ENCODE results near the gene MYL12B. TPM values are rescaled to one million over a fixed set of nuclear protein-coding genes. Genes with fewer than 3 reads are reported as not detected.
A peak's percentile ranks its signal among the peaks of the same experiment; 100 is the strongest.

Gene MYL12B
- total RNA-seq, 4 donors from 2014 or later: 246 to 511 (median 369) TPM

DNA sequence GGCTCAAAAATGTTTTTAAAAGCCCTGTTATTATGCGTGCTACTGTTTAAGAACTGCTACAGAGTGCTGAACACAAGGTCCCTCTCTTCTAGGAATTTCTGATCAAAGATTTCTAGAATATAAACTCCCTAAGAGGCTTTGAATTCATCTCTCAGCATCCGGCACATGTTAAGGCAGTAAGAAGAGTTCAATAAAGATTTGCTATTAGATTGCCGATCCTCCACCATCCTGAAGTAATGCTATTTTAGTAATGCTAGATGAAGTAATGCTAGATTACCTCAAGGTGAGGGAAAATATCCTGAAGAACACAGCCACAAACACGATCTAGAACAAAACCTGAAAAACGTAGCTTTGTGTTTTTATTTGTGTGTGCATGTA lies 949 bp upstream of the MYL12B start:
- Histone ChIP-seq H3K36me3 (peaks cover 0 to 29% (median 0%) of the 10 kb centered on the region in 3 donors), H3K4me3 (peak overlapping the region; percentile 81 to 94 (median 93)), H3K9me3 (no peaks in the 10 kb centered on the region), H3K27me3 (no peaks in the 10 kb centered on the region), H3K27ac (peak overlapping the region; percentile 96 to 99 (median 98)), H3K4me1 (peaks cover 0 to 28% (median 9%) of the 10 kb centered on the region in 4 donors)
- TF ChIP-seq POLR2A (IDR thresholded peaks at IDR 0.05): no peak
- TF ChIP-seq, protein P1, sequence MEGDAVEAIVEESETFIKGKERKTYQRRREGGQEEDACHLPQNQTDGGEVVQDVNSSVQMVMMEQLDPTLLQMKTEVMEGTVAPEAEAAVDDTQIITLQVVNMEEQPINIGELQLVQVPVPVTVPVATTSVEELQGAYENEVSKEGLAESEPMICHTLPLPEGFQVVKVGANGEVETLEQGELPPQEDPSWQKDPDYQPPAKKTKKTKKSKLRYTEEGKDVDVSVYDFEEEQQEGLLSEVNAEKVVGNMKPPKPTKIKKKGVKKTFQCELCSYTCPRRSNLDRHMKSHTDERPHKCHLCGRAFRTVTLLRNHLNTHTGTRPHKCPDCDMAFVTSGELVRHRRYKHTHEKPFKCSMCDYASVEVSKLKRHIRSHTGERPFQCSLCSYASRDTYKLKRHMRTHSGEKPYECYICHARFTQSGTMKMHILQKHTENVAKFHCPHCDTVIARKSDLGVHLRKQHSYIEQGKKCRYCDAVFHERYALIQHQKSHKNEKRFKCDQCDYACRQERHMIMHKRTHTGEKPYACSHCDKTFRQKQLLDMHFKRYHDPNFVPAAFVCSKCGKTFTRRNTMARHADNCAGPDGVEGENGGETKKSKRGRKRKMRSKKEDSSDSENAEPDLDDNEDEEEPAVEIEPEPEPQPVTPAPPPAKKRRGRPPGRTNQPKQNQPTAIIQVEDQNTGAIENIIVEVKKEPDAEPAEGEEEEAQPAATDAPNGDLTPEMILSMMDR (IDR thresholded peaks at IDR 0.05): peak in 1 of 6 experiments; percentile 4
- no peak for DNase-seq

DNA sequence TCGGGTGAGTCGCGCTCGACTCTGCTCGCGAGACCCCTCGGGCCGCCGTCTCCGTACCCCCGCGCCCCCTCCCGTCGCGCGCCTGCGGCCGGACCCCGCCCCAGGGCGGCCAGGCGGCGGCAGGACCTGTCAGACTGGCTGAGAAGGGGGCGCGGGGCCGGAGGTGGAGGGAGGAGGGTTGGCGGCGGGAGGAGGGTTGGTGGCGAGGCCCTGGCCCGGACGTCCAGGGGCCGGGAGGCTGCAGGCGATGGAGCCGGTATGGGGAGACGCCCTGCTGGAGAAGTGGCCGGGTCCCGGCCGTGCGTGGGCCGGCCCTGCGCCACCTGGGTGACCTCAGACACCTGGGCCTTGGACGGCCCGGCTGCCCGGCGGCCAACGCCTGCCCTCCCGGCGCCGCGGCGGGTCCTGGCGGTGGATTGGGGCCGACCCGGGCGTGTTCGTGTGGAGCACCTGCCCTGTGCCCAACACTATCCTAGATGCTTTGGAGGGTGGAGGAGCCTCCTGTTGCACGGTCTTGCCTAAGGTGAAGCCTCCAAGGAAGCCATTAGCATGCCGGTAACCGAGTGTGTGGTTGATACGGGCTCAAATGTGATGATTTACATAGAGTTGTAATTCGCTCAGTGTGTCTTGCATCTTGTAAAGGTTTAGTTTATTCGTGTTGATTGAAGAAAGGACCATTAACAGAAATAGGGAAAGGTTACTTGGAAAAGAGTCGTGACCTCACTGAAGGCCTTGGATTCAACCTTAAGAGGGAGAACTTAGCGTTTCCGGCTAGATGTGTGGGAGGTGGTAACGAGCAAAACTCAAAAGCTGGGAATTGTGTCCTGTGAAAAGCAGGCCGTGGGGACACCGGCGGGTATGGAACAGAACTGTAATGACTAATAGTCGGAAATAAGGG lies 550 bp downstream of the MYL12B start:
- Histone ChIP-seq H3K27me3 (no peaks in the 10 kb centered on the region), H3K27ac (peak overlapping the region; percentile 96 to 99 (median 98)), H3K36me3 (peaks cover 0 to 14% (median 0%) of the 10 kb centered on the region in 3 donors), H3K9me3 (no peaks in the 10 kb centered on the region), H3K4me3 (peak overlapping the region; percentile 81 to 94 (median 93)), H3K4me1 (peaks cover 0 to 43% (median 8%) of the 10 kb centered on the region in 4 donors)
- DNase-seq: no peak
- no peak for TF ChIP-seq POLR2A (IDR thresholded peaks at IDR 0.05)
- TF ChIP-seq, protein P1 (IDR thresholded peaks at IDR 0.05): no peak

DNA sequence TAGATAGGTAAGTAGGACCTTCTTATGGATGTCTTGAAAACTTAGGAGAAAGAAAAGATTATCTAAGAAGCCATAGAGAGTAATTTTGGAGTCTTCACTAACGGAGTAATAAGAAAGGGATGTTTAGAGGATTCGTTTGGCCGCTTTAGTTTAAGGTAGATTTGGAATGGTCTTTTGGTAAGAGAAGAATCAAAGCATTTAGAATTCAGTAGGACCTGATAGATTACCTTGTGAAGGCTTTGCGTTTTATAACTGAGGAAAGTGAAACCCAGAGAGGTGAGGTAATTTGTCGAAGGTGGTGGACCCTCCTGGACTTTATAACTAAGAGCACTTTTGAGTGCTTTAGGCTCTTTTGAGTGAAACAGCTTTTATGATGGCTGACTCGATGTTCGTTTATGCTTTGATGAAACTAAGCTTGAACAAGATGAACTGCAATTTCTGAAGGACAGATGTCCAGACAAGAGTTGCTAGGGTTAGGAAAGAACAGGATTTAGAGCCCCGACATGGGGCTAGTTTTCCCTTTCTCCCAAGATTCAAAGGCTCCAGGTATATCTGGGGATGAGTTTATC lies 1.3 kb downstream of the MYL12B start:
- TF ChIP-seq POLR2A (IDR thresholded peaks at IDR 0.05): no peak
- TF ChIP-seq, protein P1 (IDR thresholded peaks at IDR 0.05): no peak
- no peak for DNase-seq
- Histone ChIP-seq H3K9me3 (no peaks in the 10 kb centered on the region), H3K4me1 (peaks cover 0 to 51% (median 12%) of the 10 kb centered on the region in 4 donors), H3K27me3 (no peaks in the 10 kb centered on the region), H3K27ac (peak overlapping the region; percentile 96 to 99 (median 98)), H3K4me3 (peak overlapping the region; percentile 81 to 94 (median 93)), H3K36me3 (peaks cover 0 to 6% (median 0%) of the 10 kb centered on the region in 3 donors)

DNA sequence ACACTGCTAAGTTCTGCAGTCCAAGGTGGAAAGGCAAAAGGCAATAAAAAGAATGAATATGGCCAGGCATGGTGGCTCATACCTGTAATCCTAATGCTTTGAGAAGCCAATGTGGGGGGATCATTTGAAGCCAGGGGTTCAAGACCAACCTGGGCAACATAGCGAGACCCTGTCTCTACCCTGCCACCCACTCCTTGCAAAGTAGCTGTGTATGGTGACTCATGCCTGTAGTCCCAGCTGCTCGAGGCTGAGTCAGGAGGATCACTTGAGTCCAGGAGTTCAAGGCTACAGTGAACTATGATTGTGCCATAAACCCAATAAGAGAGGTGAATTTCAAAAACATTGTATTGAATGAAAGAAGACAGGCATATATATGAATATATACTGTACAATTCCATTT lies 2.4 kb downstream of the MYL12B start:
- Histone ChIP-seq H3K4me1 (peaks cover 0 to 62% (median 18%) of the 10 kb centered on the region in 4 donors), H3K36me3 (no peaks in the 10 kb centered on the region), H3K27me3 (no peaks in the 10 kb centered on the region), H3K27ac (peak overlapping the region in 3 of 4 donors; percentile 96 to 99 (median 97)), H3K9me3 (no peaks in the 10 kb centered on the region), H3K4me3 (peak overlapping the region in 2 of 4 donors; percentile 81 to 94)
- TF ChIP-seq POLR2A (IDR thresholded peaks at IDR 0.05): no peak
- TF ChIP-seq, protein P1 (IDR thresholded peaks at IDR 0.05): no peak
- peak in 2 of 3 donors; percentile 56 to 73 for DNase-seq

DNA sequence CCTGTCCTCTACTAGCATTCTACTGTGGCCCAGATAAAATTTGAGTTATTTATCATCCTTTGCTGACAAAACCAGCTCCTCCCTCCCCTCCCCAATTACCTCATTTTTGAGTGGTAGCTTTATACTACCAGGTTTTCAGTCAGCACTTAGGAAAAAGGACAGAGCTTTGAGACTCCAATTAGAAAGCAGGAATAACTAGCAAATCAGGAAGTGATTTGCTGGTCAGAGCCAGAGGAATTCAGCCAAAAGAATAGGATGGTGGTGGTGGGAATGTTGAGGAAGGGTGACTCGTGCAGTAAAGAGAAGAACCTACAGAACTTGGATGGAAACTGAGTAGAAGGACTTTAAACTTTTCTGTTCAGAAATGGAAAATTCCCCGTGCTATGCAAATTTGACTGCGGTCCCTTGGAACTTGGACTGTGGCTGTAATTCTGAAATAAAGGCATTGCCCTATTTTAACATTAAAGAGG lies 3.7 kb downstream of the MYL12B start:
- Histone ChIP-seq H3K27ac (peak overlapping the region in 2 of 4 donors; percentile 20 to 23), H3K27me3 (no peaks in the 10 kb centered on the region), H3K9me3 (no peaks in the 10 kb centered on the region), H3K36me3 (no peaks in the 10 kb centered on the region), H3K4me3 (peak overlapping the region in 2 of 4 donors; percentile 15 to 94), H3K4me1 (peaks cover 0 to 61% (median 21%) of the 10 kb centered on the region in 4 donors)
- no peak for DNase-seq
- TF ChIP-seq, protein P1 (IDR thresholded peaks at IDR 0.05): no peak
- TF ChIP-seq POLR2A (IDR thresholded peaks at IDR 0.05): no peak
